A673 (cell line): ENCODE measurements around the gene WASF2.

Experiments
- EZH2 ChIP-seq: fragments of 200-600 bp; sonication (generic); IDR thresholded peaks from 2 replicates; pipeline ENCODE4 v1.6.1; 2017; ENCODE audit warnings: borderline replicate concordance, low read depth, mild to moderate bottlenecking, mixed read lengths, antibody characterized with exemption, low read length; ENCODE audit not compliant: poor library complexity, severe bottlenecking
- TF ChIP-seq, protein P1 (sequence below): fragments of 300-800, 200-600 bp; sonication (generic); conservative IDR thresholded peaks from 2 replicates; pipeline ENCODE4 v1.5.1; 2017; ENCODE audit warnings: low read depth, mild to moderate bottlenecking, antibody characterized with exemption, low read length, moderate library complexity, mixed read lengths

DNA sequence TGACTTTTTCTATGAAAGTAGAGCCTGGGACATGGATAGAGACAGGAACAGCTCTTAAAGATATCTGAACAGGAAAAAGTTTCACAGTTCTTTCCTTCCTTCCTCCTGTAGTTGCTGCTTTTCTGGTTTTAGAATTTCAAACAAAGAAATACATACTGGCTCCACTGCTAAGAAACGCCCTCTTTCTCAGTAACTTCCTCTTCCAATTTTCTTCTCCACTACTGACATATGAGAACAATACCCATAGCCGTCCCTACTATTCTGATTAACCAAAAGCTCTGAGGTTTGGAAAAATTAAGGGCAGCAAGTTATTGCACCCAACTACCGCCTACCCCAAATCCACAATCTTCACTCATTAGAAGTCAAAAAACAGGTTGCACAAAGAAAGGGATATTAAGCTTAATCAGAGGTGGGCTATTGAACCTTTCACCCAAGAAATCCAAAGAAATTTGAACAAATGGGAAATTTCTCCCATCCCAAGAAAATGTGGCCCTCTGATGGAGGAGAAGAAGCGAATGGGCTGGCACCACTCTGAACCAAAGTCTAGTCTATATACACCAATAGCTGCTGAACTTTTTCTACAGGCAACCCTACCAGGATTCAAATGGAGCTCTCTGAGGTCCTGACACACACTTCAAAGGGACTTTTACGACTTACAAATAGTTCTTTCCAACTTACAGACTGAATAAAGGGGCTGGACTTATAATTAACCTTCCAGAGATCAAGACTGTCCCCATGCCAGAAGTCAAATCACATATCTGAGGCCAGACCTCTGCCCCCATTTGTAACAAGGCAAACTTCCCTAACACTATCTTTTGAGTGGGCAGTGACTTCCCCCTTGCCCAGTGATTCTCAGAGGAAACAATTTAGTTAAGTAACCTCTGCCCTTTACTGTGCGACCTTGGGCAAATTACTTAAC is 1.7 kb downstream of the WASF2 start:
- TF ChIP-seq EZH2 = no peak
- TF ChIP-seq, protein P1, sequence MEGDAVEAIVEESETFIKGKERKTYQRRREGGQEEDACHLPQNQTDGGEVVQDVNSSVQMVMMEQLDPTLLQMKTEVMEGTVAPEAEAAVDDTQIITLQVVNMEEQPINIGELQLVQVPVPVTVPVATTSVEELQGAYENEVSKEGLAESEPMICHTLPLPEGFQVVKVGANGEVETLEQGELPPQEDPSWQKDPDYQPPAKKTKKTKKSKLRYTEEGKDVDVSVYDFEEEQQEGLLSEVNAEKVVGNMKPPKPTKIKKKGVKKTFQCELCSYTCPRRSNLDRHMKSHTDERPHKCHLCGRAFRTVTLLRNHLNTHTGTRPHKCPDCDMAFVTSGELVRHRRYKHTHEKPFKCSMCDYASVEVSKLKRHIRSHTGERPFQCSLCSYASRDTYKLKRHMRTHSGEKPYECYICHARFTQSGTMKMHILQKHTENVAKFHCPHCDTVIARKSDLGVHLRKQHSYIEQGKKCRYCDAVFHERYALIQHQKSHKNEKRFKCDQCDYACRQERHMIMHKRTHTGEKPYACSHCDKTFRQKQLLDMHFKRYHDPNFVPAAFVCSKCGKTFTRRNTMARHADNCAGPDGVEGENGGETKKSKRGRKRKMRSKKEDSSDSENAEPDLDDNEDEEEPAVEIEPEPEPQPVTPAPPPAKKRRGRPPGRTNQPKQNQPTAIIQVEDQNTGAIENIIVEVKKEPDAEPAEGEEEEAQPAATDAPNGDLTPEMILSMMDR = no peak
